Stimulated activated naive B cell treated with anti-CD40 and anti-IgM and Interleukin-4, amounts not matched to agents 10 μg/mL and 1 μg/mL and 100 μg/mL, for 72 hours (primary cell): ENCODE results near the gene ZNF331.

Experiments
- ATAC-seq, 2 donors: fragments of 150-1000 bp; cut with Tn5 transposase; replicated peaks; 2 replicates each; pipeline ENCODE4 v1.10.0; 2021; ENCODE audit warnings: moderate library complexity in 1 of 2
- DNase-seq: peaks from one replicate; pipeline ENCODE4 v3.0.0; 2021
- H3K27ac Mint-ChIP-seq: one replicate; pipeline ENCODE4 v1.8.0; 2022; ENCODE audit warnings: mild to moderate bottlenecking, mixed read lengths
- H3K27me3 Mint-ChIP-seq, 2 donors: one replicate each; pipeline ENCODE4 v1.8.0; 2022; ENCODE audit warnings: mixed read lengths in 2 of 2
- H3K36me3 Mint-ChIP-seq, 2 donors: one replicate each; pipeline ENCODE4 v1.8.0; 2022; ENCODE audit warnings: mixed read lengths in 2 of 2, mild to moderate bottlenecking in 1 of 2
- H3K4me1 Mint-ChIP-seq, 2 donors: one replicate each; pipeline ENCODE4 v1.8.0; 2022; ENCODE audit warnings: mixed read lengths in 2 of 2, mild to moderate bottlenecking in 1 of 2
- H3K4me3 Mint-ChIP-seq, 2 donors: one replicate each; pipeline ENCODE4 v1.8.0; 2022; ENCODE audit warnings: mild to moderate bottlenecking in 2 of 2, mixed read lengths in 2 of 2, moderate library complexity in 1 of 2
- H3K9me3 Mint-ChIP-seq, 2 donors: one replicate each; pipeline ENCODE4 v1.8.0; 2022; ENCODE audit warnings: mixed read lengths in 2 of 2, mild to moderate bottlenecking in 1 of 2

The ZNF331 gene

DNA sequence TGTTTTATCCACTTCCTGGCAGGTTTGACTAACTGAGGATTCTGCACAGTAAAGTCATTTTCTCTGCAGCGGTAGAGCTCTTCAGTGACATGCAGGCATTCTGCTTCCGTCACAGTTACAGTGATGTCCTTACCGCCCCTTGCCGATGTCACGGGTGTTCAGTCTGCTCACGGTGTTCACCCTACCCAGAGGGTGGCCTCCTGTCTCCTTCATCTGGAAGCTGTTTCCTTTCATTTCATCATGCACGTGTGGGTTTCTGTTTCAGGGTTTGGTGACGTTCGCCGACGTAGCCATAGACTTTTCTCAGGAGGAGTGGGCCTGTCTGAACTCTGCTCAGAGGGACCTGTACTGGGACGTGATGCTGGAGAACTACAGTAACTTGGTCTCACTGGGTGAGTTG is 33.4 kb downstream of the ZNF331 start:
- DNase-seq (no peak), ATAC-seq (no peak)
- Mint-ChIP-seq H3K9me3 (peaks cover 0 to 8% of the 10 kb centered on the region in 2 donors), H3K4me3 (no peak overlapping the region), H3K27ac (no peak overlapping the region), H3K4me1 (no peaks in the 10 kb centered on the region), H3K36me3 (peaks cover 43 to 64% of the 10 kb centered on the region in 2 donors), H3K27me3 (no peaks in the 10 kb centered on the region)

DNA sequence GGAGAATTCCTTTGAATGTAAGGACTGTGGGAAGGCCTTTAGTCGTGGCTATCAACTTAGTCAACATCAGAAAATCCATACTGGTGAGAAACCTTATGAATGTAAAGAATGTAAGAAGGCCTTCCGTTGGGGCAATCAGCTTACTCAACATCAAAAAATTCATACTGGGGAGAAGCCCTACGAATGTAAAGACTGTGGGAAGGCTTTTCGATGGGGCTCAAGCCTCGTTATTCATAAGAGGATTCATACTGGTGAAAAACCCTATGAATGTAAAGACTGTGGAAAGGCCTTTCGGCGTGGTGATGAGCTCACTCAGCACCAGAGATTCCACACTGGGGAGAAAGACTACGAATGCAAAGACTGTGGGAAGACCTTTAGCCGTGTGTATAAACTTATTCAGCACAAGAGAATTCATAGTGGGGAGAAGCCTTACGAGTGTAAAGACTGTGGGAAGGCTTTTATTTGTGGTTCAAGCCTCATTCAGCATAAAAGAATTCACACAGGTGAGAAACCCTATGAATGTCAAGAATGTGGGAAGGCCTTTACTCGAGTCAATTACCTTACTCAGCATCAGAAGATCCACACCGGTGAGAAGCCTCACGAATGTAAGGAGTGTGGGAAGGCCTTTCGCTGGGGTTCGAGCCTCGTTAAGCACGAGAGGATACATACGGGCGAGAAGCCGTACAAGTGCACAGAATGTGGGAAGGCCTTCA is 39.2 kb downstream of the ZNF331 start:
- H3K27me3 Mint-ChIP-seq: no peaks in the 10 kb centered on the region
- peaks cover 22 to 28% of the 10 kb centered on the region in 2 donors for H3K9me3 Mint-ChIP-seq

DNA sequence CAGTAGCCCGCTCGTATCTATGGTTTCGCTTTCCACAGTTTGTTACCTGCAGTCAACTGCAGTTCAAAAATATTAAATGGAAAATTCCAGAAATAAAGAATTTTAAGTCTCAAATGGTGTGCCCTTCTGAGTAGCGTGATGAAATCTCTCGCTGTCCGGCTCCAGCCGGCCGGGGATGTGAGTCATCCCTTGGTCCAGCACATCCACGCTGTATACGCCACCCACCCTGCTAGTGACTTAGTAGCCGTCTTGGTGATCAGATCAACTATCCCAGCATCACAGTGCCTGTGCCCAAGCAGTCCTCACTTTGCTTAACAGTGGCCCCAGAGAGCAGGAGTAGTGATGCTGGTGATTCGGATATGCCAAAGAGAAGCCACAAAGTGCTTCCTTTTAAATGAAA is 40.0 kb downstream of the ZNF331 start:
- no peak for DNase-seq
- no peak for ATAC-seq
- Mint-ChIP-seq H3K9me3 (peaks cover 22 to 28% of the 10 kb centered on the region in 2 donors), H3K4me1 (no peaks in the 10 kb centered on the region), H3K27ac (no peak overlapping the region), H3K4me3 (no peak overlapping the region), H3K27me3 (no peaks in the 10 kb centered on the region), H3K36me3 (peaks cover 59 to 71% of the 10 kb centered on the region in 2 donors)

More for the DNA sequence above, 39.2 kb downstream of the ZNF331 start:
- Mint-ChIP-seq H3K27ac (no peak overlapping the region), H3K4me1 (no peaks in the 10 kb centered on the region), H3K36me3 (peaks cover 61 to 76% of the 10 kb centered on the region in 2 donors), H3K4me3 (no peak overlapping the region)
- no peak for ATAC-seq
- DNase-seq: no peak

DNA sequence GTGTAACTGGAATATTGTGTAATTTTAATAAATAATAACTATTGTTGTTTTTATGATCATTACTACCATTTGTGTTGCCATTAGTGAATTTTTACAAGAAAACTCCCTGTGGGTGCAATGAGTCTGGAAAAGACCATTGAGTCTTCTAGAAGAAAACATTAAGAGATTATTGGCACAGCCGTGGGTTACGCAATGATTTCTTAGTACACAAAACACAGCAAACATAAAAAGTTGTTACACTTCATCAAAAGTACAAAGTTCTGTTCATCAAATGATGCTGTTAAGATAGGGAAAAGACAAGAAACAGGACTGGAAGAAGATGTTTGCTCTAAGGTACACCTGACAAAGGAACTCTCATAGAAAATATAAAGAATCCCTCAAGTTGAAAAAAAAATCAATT is 41.6 kb downstream of the ZNF331 start:
- H3K27me3 Mint-ChIP-seq: no peaks in the 10 kb centered on the region
- H3K36me3 Mint-ChIP-seq: peaks cover 54 to 61% of the 10 kb centered on the region in 2 donors
- peaks cover 22 to 28% of the 10 kb centered on the region in 2 donors for H3K9me3 Mint-ChIP-seq
- no peak overlapping the region for H3K4me3 Mint-ChIP-seq
- ATAC-seq: no peak
- DNase-seq: no peak
- no peak overlapping the region for H3K27ac Mint-ChIP-seq
- no peaks in the 10 kb centered on the region for H3K4me1 Mint-ChIP-seq

DNA sequence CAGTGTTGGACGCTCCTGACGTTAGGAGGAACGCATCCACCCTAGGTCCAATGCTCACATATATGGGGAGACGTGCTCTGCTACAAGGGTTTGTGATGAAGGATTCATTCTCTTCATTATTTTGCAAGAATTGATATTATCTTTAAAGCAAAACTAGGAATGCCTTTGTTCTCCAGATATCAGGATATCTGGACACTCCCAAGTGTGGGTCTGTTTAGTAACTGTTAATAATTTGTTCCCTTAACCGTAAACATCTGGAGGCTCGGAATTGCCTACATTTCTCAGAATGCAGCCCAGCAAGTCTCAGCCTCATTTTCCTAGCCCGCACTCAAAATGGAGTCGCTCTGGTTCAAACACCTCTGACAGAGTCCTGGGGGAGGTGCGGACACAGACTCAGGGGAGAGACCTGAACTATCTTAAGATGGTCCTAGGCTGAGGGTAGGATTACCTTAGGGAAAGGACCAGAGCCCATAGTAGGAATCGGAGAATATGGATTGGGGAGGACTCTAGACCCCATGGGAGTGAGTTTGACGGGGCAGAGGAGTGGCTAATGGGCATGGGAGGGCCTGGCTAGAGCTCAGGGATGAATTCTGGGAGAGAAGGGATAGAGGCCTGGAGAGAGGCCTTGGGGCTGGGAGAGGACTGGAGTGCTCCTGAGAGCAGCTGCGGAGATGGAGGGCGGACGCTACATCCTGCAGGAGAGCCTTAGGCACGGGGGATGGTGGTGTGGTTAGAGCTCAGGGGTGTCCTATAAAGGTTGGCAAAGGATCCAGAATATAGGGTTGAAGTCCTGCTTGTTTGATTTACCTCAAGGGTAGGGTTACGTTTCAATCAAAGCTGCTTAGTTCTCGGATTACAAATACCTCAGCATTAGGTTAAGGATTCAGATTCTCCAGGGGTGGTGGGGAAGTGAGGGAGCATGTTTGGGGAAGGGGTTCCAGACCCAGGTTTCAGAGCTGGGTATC is 43.2 kb downstream of the ZNF331 start:
- no peak overlapping the region for H3K4me3 Mint-ChIP-seq
- H3K27me3 Mint-ChIP-seq: no peaks in the 10 kb centered on the region
- H3K36me3 Mint-ChIP-seq: peaks cover 46 to 57% of the 10 kb centered on the region in 2 donors
- H3K27ac Mint-ChIP-seq: no peak overlapping the region
- ATAC-seq: no peak
- H3K4me1 Mint-ChIP-seq: no peaks in the 10 kb centered on the region
- H3K9me3 Mint-ChIP-seq: peaks cover 22 to 28% of the 10 kb centered on the region in 2 donors
- no peak for DNase-seq

DNA sequence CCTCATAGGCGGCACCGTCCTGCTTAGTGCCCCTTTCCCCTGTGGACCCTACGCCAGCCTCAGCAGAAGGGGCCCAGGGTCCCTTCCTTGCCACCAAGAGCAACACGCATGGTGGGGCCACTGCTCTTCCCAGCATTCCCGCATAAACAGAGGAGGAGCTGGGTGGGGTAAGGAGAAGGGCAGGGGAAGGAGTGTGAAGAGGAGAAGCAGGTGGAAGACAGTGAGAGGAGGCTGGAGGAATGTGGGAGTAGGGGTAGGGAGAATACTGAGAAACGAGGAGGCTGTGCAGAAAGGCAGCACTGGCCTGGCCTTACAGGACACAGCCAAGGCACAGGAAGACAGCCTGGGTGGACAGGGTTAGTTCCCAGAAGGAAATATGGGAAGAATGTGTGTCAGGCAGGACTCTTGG is 43.9 kb downstream of the ZNF331 start:
- Mint-ChIP-seq H3K36me3 (peaks cover 38 to 50% of the 10 kb centered on the region in 2 donors), H3K4me1 (no peaks in the 10 kb centered on the region), H3K27ac (no peak overlapping the region), H3K4me3 (no peak overlapping the region), H3K9me3 (peaks cover 22 to 28% of the 10 kb centered on the region in 2 donors), H3K27me3 (no peaks in the 10 kb centered on the region)
- no peak for DNase-seq
- ATAC-seq: no peak

DNA sequence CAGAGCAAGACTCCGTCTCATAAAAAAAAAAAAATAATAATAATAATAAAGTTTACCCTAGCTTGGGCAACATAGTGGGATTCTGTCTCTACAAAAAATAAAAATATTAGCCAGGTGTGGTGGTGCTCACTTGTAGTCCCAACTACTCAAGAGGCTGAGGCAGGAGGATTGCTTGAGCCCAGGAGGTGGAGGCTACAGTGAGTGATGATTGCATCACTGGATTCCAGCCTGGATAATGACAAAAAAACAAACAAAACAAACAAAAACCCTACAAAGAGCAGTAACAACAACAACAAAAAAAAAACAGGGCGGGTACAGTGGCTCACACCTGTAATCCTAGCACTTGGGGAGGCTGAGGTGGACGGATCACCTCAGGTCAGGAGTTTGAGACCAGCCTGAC is 45.2 kb downstream of the ZNF331 start:
- Mint-ChIP-seq H3K36me3 (peaks cover 27 to 37% of the 10 kb centered on the region in 2 donors), H3K4me3 (no peak overlapping the region), H3K27ac (no peak overlapping the region), H3K4me1 (no peaks in the 10 kb centered on the region), H3K27me3 (no peaks in the 10 kb centered on the region), H3K9me3 (peaks cover 15 to 22% of the 10 kb centered on the region in 2 donors)
- DNase-seq: no peak
- ATAC-seq: no peak

GRCh38 chr19:53586277-53586691 is 48.3 kb downstream of the ZNF331 start:
- peaks cover 8 to 11% of the 10 kb centered on the region in 2 donors for H3K36me3 Mint-ChIP-seq
- no peaks in the 10 kb centered on the region for H3K4me1 Mint-ChIP-seq
- no peaks in the 10 kb centered on the region for H3K27me3 Mint-ChIP-seq
- H3K27ac Mint-ChIP-seq: no peak overlapping the region
- no peak for DNase-seq
- no peak overlapping the region for H3K4me3 Mint-ChIP-seq
- H3K9me3 Mint-ChIP-seq: peaks cover 2 to 15% of the 10 kb centered on the region in 2 donors
- no peak for ATAC-seq

GRCh38 chr19:53594811-53595509 is 57.0 kb downstream of the ZNF331 start:
- ATAC-seq: no peak
- Mint-ChIP-seq H3K36me3 (peaks cover 0 to 3% of the 10 kb centered on the region in 2 donors), H3K9me3 (peaks cover 3 to 4% of the 10 kb centered on the region in 2 donors)

GRCh38 chr19:53595510-53595867 is 57.5 kb downstream of the ZNF331 start:
- Mint-ChIP-seq H3K36me3 (peaks cover 0 to 3% of the 10 kb centered on the region in 2 donors), H3K27me3 (no peaks in the 10 kb centered on the region), H3K9me3 (peaks cover 3 to 4% of the 10 kb centered on the region in 2 donors), H3K4me1 (no peaks in the 10 kb centered on the region), H3K27ac (no peak overlapping the region), H3K4me3 (no peak overlapping the region)
- DNase-seq: no peak
- ATAC-seq: no peak

More at GRCh38 chr19:53594811-53595509, 57.0 kb downstream of the ZNF331 start:
- Mint-ChIP-seq H3K27ac (no peak overlapping the region), H3K4me3 (no peak overlapping the region), H3K4me1 (no peaks in the 10 kb centered on the region), H3K27me3 (no peaks in the 10 kb centered on the region)
- no peak for DNase-seq

- Mint-ChIP-seq H3K4me3 (no peak overlapping the region), H3K36me3 (peaks cover 0 to 3% of the 10 kb centered on the region in 2 donors), H3K27ac (no peak overlapping the region), H3K27me3 (no peaks in the 10 kb centered on the region), H3K4me1 (no peaks in the 10 kb centered on the region), H3K9me3 (peaks cover 3 to 4% of the 10 kb centered on the region in 2 donors)
- no peak for ATAC-seq
- no peak for DNase-seq
Observed at GRCh38 chr19:53596056-53596455, 58.1 kb downstream of the ZNF331 start.

- no peaks in the 10 kb centered on the region for H3K4me1 Mint-ChIP-seq
- DNase-seq (no peak), ATAC-seq (no peak)
- H3K9me3 Mint-ChIP-seq: peaks cover 1 to 4% of the 10 kb centered on the region in 2 donors
- H3K27me3 Mint-ChIP-seq: no peaks in the 10 kb centered on the region
- H3K36me3 Mint-ChIP-seq: peaks cover 0 to 3% of the 10 kb centered on the region in 2 donors
- H3K27ac Mint-ChIP-seq: no peak overlapping the region
- no peak overlapping the region for H3K4me3 Mint-ChIP-seq
Observed at GRCh38 chr19:53597023-53597422, 59.1 kb downstream of the ZNF331 start.

GRCh38 chr19:53598361-53598760 is 60.4 kb downstream of the ZNF331 start:
- ATAC-seq (no peak), DNase-seq (no peak)
- Mint-ChIP-seq H3K4me3 (no peak overlapping the region), H3K9me3 (peaks cover 3 to 4% of the 10 kb centered on the region in 2 donors), H3K27ac (no peak overlapping the region), H3K4me1 (no peaks in the 10 kb centered on the region), H3K27me3 (no peaks in the 10 kb centered on the region), H3K36me3 (peaks cover 0 to 3% of the 10 kb centered on the region in 2 donors)

DNA sequence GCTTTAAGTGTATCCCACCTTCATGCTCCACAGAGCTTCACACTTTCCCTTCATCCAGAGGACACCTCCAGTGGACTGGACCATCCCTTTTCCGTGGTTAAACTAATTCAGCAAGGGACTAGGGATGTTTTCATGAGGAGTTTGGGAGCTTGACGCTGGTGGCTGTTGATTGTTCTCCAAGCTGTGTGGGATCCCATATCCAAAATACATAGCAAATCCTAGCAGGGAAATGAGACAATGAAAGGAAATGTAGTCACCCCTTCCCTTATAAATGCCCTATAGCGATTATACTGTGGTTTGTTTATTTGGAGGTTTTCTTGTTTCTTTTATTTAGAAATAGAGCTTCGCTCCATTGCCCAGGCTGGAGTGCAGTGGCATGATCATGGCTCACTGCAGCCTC is 62.3 kb downstream of the ZNF331 start:
- Mint-ChIP-seq H3K4me1 (no peaks in the 10 kb centered on the region), H3K27me3 (no peaks in the 10 kb centered on the region), H3K9me3 (peaks cover 3 to 4% of the 10 kb centered on the region in 2 donors), H3K4me3 (no peak overlapping the region), H3K36me3 (peaks cover 0 to 3% of the 10 kb centered on the region in 2 donors), H3K27ac (no peak overlapping the region)
- ATAC-seq (no peak), DNase-seq (no peak)
